HepG2 (cell line): ENCODE measurements around the gene CLIP2. TPM values are rescaled to one million over a fixed set of nuclear protein-coding genes. Genes with fewer than 3 reads are reported as not detected.

Source experiments
- GATAD2A ChIP-seq: IDR thresholded peaks from 2 replicates; pipeline ENCODE4 v1.6.1; 2016
- KAT8 ChIP-seq: IDR thresholded peaks from 2 replicates; pipeline ENCODE4 v1.6.1; 2016; ENCODE audit warnings: missing genetic modification reagents, missing compliant biosample characterization
- MAFK ChIP-seq, 2 experiments: IDR thresholded peaks in 1 of 2; conservative IDR thresholded peaks in 1 of 2; 2 replicates each; pipeline ENCODE4 v1.6.1; 2011; ENCODE audit warnings: improper control_type of control experiment in 2 of 2, low read length in 2 of 2
- MEIS2 ChIP-seq: sonication (generic); formaldehyde crosslinking; IDR thresholded peaks from 2 replicates; pipeline ENCODE4 v1.9.0; 2021; ENCODE audit warnings: mild to moderate bottlenecking, missing genetic modification reagents
- MYC ChIP-seq: sonication (generic); formaldehyde crosslinking; IDR thresholded peaks from 2 replicates; pipeline ENCODE4 v1.9.0; 2021; ENCODE audit warnings: missing genetic modification reagents, borderline replicate concordance
- ZBTB37 ChIP-seq: sonication (generic); formaldehyde crosslinking; IDR thresholded peaks from 2 replicates; pipeline ENCODE4 v1.4.0; 2020; ENCODE audit warnings: mild to moderate bottlenecking, missing genetic modification reagents
- ZNF253 ChIP-seq: sonication (generic); formaldehyde crosslinking; IDR thresholded peaks from 2 replicates; pipeline ENCODE4 v1.8.0; 2022; ENCODE audit warnings: mild to moderate bottlenecking, missing genetic modification reagents, borderline replicate concordance
- ZNF296 ChIP-seq: sonication (generic); formaldehyde crosslinking; conservative IDR thresholded peaks from 2 replicates; pipeline ENCODE4 v1.5.0; 2020; ENCODE audit warnings: mild to moderate bottlenecking, missing genetic modification reagents
- ZNF557 ChIP-seq: sonication (generic); formaldehyde crosslinking; IDR thresholded peaks from 2 replicates; pipeline ENCODE4 v1.4.0; 2020; ENCODE audit warnings: missing genetic modification reagents
- ZXDC ChIP-seq: sonication (generic); formaldehyde crosslinking; IDR thresholded peaks from 2 replicates; pipeline ENCODE4 v1.5.0; 2020; ENCODE audit warnings: mild to moderate bottlenecking, missing genetic modification reagents
- polyA plus RNA-seq, 8 experiments: library from polyadenylated mRNA; depleted of rRNA in 3 of 8; stranded (reverse) in 7 of 8; unstranded in 1 of 8; fragments of >200 nt; fragmentation: Illumina TruSeq in 4 of 8; extraction: Trizol in 4 of 8; gene quantifications; 2 replicates each; pipeline versions ENCODE4 v1.2.1 to v1.2.3, GENCODE V29; 2011 to 2016; ENCODE audit warnings: low read depth in 4 of 8, missing spikeins in 1 of 8, mixed read lengths in 1 of 8; ENCODE audit not compliant: insufficient read depth in 1 of 8
- total RNA-seq, 5 experiments: library from RNA; depleted of rRNA; stranded (reverse); fragments of >200 nt; fragmentation: Illumina TruSeq; extraction: Trizol; gene quantifications; 2 replicates each; pipeline ENCODE4 v1.2.3, GENCODE V29; 2016; ENCODE audit warnings: low read depth in 1 of 5
- TF ChIP-seq, protein P1 (sequence below): sonication (generic); formaldehyde crosslinking; IDR thresholded peaks from 2 replicates; pipeline ENCODE4 v1.4.0; 2020; ENCODE audit warnings: missing genetic modification reagents
- TF ChIP-seq, protein P2 (sequence below): sonication (generic); formaldehyde crosslinking; IDR thresholded peaks from 2 replicates; pipeline ENCODE4 v1.5.1; 2020; ENCODE audit warnings: missing genetic modification reagents, mild to moderate bottlenecking, borderline replicate concordance
- TF ChIP-seq, protein P3 (sequence below): sonication (generic); formaldehyde crosslinking; IDR thresholded peaks from 2 replicates; pipeline ENCODE4 v1.4.0; 2020; ENCODE audit warnings: missing genetic modification reagents
- TF ChIP-seq, protein P4 (sequence below): sonication (generic); formaldehyde crosslinking; IDR thresholded peaks from 2 replicates; pipeline ENCODE4 v1.4.0; 2020; ENCODE audit warnings: missing genetic modification reagents, borderline replicate concordance

The CLIP2 gene
- total and polyA plus RNA-seq, 2 of the 13 experiments (the other 11 are each of a cell fraction or from before 2014, with no cell fraction given): 6.5 to 17.4 TPM

DNA sequence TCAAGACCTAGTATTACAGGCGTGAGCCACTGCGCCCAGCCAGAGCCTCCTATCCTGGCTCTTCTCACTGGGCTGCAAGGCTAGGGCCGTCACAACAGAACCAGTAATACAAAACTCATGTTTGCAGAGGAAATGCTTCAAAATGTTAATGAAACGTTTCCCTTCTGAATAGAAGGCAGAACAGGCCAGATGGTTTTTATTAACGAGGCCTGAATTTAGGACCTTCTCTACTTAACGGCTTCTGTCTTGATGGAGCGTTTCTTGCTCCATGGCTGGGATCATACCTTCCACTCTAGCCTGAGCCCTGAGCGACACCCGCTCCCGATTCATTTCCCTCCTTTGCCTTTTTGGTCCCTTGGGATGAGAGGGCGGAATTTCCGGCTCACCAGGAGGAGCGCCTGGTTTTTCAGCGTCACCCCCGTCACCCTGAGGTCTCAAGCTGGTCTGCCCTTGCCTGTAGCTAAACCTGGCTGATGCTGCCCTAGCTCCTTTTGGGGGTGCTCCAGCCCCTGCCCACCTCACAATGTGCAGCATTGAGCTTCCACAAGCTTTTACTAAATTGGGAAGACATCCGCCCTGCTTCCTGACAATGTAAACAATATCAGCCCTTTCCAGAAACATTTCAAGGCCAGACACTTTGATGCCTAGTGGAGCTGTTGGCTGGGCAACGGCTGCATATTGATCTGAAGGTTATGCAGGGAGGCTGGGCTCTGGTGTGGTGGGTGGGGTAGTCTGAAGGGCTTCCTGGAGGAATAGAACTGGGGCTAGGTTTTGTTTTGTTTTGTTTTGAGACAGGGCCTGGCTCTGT, 5.2 kb downstream of the CLIP2 start (continued):
- no peak; the same call in 1 of the 2 replicates for TF ChIP-seq MEIS2
- TF ChIP-seq ZNF557 (CRISPR knock-in tag): no peak
- TF ChIP-seq, protein P1, sequence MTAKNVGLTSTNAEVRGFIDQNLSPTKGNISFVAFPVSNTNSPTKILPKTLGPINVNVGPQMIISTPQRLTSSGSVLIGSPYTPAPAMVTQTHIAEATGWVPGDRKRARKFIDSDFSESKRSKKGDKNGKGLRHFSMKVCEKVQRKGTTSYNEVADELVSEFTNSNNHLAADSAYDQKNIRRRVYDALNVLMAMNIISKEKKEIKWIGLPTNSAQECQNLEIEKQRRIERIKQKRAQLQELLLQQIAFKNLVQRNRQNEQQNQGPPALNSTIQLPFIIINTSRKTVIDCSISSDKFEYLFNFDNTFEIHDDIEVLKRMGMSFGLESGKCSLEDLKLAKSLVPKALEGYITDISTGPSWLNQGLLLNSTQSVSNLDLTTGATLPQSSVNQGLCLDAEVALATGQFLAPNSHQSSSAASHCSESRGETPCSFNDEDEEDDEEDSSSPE (CRISPR knock-in tag): no peak
- TF ChIP-seq ZNF253: no peak
- TF ChIP-seq KAT8: peak; percentile 37; the same call in 1 of the 2 replicates
- no peak for TF ChIP-seq MAFK (conservative IDR thresholded peaks at IDR 0.05 in 1 of 2, IDR thresholded peaks at IDR 0.05 in 1 of 2; ENCODE audit: low read length in 2 of 2)
- no peak for TF ChIP-seq ZNF296
- TF ChIP-seq, protein P2, sequence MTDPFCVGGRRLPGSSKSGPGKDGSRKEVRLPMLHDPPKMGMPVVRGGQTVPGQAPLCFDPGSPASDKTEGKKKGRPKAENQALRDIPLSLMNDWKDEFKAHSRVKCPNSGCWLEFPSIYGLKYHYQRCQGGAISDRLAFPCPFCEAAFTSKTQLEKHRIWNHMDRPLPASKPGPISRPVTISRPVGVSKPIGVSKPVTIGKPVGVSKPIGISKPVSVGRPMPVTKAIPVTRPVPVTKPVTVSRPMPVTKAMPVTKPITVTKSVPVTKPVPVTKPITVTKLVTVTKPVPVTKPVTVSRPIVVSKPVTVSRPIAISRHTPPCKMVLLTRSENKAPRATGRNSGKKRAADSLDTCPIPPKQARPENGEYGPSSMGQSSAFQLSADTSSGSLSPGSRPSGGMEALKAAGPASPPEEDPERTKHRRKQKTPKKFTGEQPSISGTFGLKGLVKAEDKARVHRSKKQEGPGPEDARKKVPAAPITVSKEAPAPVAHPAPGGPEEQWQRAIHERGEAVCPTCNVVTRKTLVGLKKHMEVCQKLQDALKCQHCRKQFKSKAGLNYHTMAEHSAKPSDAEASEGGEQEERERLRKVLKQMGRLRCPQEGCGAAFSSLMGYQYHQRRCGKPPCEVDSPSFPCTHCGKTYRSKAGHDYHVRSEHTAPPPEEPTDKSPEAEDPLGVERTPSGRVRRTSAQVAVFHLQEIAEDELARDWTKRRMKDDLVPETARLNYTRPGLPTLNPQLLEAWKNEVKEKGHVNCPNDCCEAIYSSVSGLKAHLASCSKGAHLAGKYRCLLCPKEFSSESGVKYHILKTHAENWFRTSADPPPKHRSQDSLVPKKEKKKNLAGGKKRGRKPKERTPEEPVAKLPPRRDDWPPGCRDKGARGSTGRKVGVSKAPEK: no peak
- no peak for TF ChIP-seq ZBTB37 (CRISPR knock-in tag)
- peak; percentile 94 for TF ChIP-seq GATAD2A (CRISPR knock-in tag)
- TF ChIP-seq, protein P3, sequence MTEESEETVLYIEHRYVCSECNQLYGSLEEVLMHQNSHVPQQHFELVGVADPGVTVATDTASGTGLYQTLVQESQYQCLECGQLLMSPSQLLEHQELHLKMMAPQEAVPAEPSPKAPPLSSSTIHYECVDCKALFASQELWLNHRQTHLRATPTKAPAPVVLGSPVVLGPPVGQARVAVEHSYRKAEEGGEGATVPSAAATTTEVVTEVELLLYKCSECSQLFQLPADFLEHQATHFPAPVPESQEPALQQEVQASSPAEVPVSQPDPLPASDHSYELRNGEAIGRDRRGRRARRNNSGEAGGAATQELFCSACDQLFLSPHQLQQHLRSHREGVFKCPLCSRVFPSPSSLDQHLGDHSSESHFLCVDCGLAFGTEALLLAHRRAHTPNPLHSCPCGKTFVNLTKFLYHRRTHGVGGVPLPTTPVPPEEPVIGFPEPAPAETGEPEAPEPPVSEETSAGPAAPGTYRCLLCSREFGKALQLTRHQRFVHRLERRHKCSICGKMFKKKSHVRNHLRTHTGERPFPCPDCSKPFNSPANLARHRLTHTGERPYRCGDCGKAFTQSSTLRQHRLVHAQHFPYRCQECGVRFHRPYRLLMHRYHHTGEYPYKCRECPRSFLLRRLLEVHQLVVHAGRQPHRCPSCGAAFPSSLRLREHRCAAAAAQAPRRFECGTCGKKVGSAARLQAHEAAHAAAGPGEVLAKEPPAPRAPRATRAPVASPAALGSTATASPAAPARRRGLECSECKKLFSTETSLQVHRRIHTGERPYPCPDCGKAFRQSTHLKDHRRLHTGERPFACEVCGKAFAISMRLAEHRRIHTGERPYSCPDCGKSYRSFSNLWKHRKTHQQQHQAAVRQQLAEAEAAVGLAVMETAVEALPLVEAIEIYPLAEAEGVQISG (CRISPR knock-in tag): peak; percentile 61
- no peak for TF ChIP-seq MYC (CRISPR knock-in tag)
- TF ChIP-seq, protein P4, sequence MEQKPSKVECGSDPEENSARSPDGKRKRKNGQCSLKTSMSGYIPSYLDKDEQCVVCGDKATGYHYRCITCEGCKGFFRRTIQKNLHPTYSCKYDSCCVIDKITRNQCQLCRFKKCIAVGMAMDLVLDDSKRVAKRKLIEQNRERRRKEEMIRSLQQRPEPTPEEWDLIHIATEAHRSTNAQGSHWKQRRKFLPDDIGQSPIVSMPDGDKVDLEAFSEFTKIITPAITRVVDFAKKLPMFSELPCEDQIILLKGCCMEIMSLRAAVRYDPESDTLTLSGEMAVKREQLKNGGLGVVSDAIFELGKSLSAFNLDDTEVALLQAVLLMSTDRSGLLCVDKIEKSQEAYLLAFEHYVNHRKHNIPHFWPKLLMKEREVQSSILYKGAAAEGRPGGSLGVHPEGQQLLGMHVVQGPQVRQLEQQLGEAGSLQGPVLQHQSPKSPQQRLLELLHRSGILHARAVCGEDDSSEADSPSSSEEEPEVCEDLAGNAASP: peak; percentile 76; the same call in 1 of the 2 replicates
- no peak for TF ChIP-seq ZXDC (CRISPR knock-in tag)
